Heart right ventricle (tissue), 16 donors: ENCODE data around the gene KHDRBS2. TPM values are rescaled to one million over a fixed set of nuclear protein-coding genes. Genes with fewer than 3 reads are reported as not detected.

Source experiments
- ATAC-seq, 8 donors: fragments of 200-7000 bp; cut with Tn5 transposase; one replicate each; pipeline ENCODE4 v1.9.1; 2020; ENCODE audit warnings: mild to moderate bottlenecking in 8 of 8, moderate library complexity in 8 of 8, moderate number of reproducible peaks in 1 of 8
- DNase-seq, 2 donors: peaks; one replicate each; pipeline ENCODE4 v3.0.0-alpha.2; 2020
- H3K27ac ChIP-seq, 10 donors: fragments of 200-600 bp; sonication (generic) in 2 of 10; one replicate each; pipeline versions ENCODE4 v1.5.0 to v1.8.0; 2020 to 2022; ENCODE audit warnings: mild to moderate bottlenecking in 3 of 10
- H3K27me3 ChIP-seq, 7 donors: fragments of 200-600 bp; one replicate each; pipeline ENCODE4 v1.8.0; 2021 to 2022; ENCODE audit warnings: mild to moderate bottlenecking in 2 of 7
- H3K36me3 ChIP-seq, 9 donors: fragments of 200-600 bp; sonication (generic) in 1 of 9; one replicate each; pipeline versions ENCODE4 v1.5.0 to v1.8.0; 2020 to 2022; ENCODE audit warnings: mild to moderate bottlenecking in 2 of 9
- H3K4me1 ChIP-seq, 9 donors: fragments of 200-600 bp; sonication (generic) in 1 of 9; one replicate each; pipeline versions ENCODE4 v1.5.0 to v1.8.0; 2020 to 2022; ENCODE audit warnings: mild to moderate bottlenecking in 4 of 9
- H3K4me3 ChIP-seq, 10 donors: fragments of 200-600 bp; sonication (generic) in 2 of 10; one replicate each; pipeline versions ENCODE4 v1.5.0 to v1.8.0; 2020 to 2022; ENCODE audit warnings: mild to moderate bottlenecking in 7 of 10, moderate library complexity in 2 of 10
- H3K9me3 ChIP-seq, 11 donors: fragments of 200-600 bp in 10 of 11; sonication (generic) in 2 of 11; one replicate each; pipeline versions ENCODE4 v1.5.0 to v1.8.0; 2013 to 2022; ENCODE audit warnings: mild to moderate bottlenecking in 2 of 11, control low read depth in 1 of 11, moderate library complexity in 1 of 11
- CTCF ChIP-seq, 9 donors: fragments of 200-600 bp; sonication (generic) in 2 of 9; IDR thresholded peaks; one replicate each; pipeline versions ENCODE4 v1.5.0 to v1.8.0; 2021 to 2022; ENCODE audit warnings: antibody characterized with exemption in 9 of 9, mild to moderate bottlenecking in 5 of 9, moderate library complexity in 1 of 9
- WGBS, 2 donors: extraction: QIAGEN DNeasy Blood & Tissue Kit; methylation state at CpG; one replicate each; pipeline ENCODE4 v1.1.7; 2013; ENCODE audit warnings: inconsistent platforms in 1 of 2; 5-methylcytosine and 5-hydroxymethylcytosine counted together
- intact Hi-C, 10 donors: fragments of 100-400 bp; cut with DNase I; formaldehyde crosslinking; loops; one replicate each; pipeline versions ENCODE4 v1.11.1 to v1.14.2; 2022
- polyA plus RNA-seq, 2 donors: library from polyadenylated mRNA; stranded (reverse); fragments of 200-250 nt; gene quantifications; one replicate each; pipeline ENCODE4 v1.2.3, GENCODE V29; 2013
- total RNA-seq, 10 donors: library from RNA; stranded (reverse); fragmentation: NEBNext Ultra II Directional in 3 of 10; extraction: Animal tissue kit (Norgen Biotek cat#: 25700) in 3 of 10; gene quantifications; one replicate each; pipeline versions ENCODE4 v1.2.1 to v1.2.4, GENCODE V29; 2021 to 2023
- donor health status: Arrhythmogenic right ventricular cardiomyopathy.
- donor health status: ischemic (EF 13 %, LVEDD 7.1; RV severe dilation, severe dysfunction).
- donor health status: healthy with polysubstance abuse.
- donor health status: DM: no; HTN: yes; CAD: no.
- donor health status: DM: no; HTN: no; CAD: no.
- donor health status: ischemic (EF 25% LVEDD 6.9; RV normal size, moderate dysfunction).
- donor health status: ischemic (EF 25% LVEDD 5.7; RV mildly dilated, moderate dysfunction).
- donor health status: healthy.
- donor health status: DM: yes; HTN: yes; CAD: no.
- donor health status: Ischemic cardiomyopathy.
- donor health status: ischemic (EF 35%, LVEDD 5.7; RV mildly dilated, moderate dysfunction).
- donor health status: nonischemic (EF 11% LVEDD 7.7; RV severe dilation, severe dysfunction).
- donor health status: DM: yes; HTN: yes; CAD: no.
- donor health status: PGD.
- donor health status: ischemic (EF 29% LVEDD 5.4; RV normal size, mild dysfunction).
- donor health status: nonischemic (EF 23%, LVEDD 6.1; RV moderate dilation, normal function).

The KHDRBS2 gene
- total and polyA plus RNA-seq, 12 donors = 0.09 to 0.15 (median 0.14) TPM; not detected in 9

- intact Hi-C loops = no loop called here
- 87 to 90% methylated on average over 2 of the region's 2 CpGs for WGBS, 2 donors
- ATAC-seq = no peak
These were observed 210.2 kb downstream of the KHDRBS2 start for GRCh38 chr6:62075869-62076268.

GRCh38 chr6:62059901-62060300 is 226.1 kb downstream of the KHDRBS2 start:
- H3K9me3 ChIP-seq = peaks cover 0 to 17% (median 3%) of the 10 kb centered on the region in 11 donors
- H3K27me3 ChIP-seq = no peaks in the 10 kb centered on the region
- ATAC-seq (no peak), DNase-seq (no peak)
- H3K36me3 ChIP-seq = no peaks in the 10 kb centered on the region
- intact Hi-C loops = no loop called here
- 75 to 86% methylated on average over 3 of the region's 3 CpGs for WGBS, 2 donors
- no peaks in the 10 kb centered on the region for H3K4me1 ChIP-seq
- H3K4me3 ChIP-seq = no peak overlapping the region
- H3K27ac ChIP-seq = no peak overlapping the region
- TF ChIP-seq CTCF (IDR thresholded peaks at IDR 0.05) = no peak

More at GRCh38 chr6:62075869-62076268, 210.2 kb downstream of the KHDRBS2 start:
- no peak for TF ChIP-seq CTCF (IDR thresholded peaks at IDR 0.05)
- DNase-seq = no peak
- Histone ChIP-seq H3K9me3 (peaks cover 0 to 40% (median 3%) of the 10 kb centered on the region in 11 donors), H3K4me3 (no peak overlapping the region), H3K27ac (no peak overlapping the region), H3K36me3 (no peaks in the 10 kb centered on the region), H3K4me1 (no peaks in the 10 kb centered on the region), H3K27me3 (no peaks in the 10 kb centered on the region)

GRCh38 chr6:62057300-62057699 is 228.7 kb downstream of the KHDRBS2 start:
- Histone ChIP-seq H3K27me3 (no peaks in the 10 kb centered on the region), H3K36me3 (no peaks in the 10 kb centered on the region), H3K27ac (no peak overlapping the region), H3K9me3 (peaks cover 0 to 26% (median 3%) of the 10 kb centered on the region in 11 donors), H3K4me1 (no peaks in the 10 kb centered on the region), H3K4me3 (no peak overlapping the region)
- ATAC-seq (no peak), DNase-seq (no peak)
- TF ChIP-seq CTCF (IDR thresholded peaks at IDR 0.05) = no peak
- intact Hi-C loops = no loop called here

GRCh38 chr6:62045502-62045901 is 240.5 kb downstream of the KHDRBS2 start:
- Histone ChIP-seq H3K4me1 (no peaks in the 10 kb centered on the region), H3K4me3 (no peak overlapping the region), H3K36me3 (no peaks in the 10 kb centered on the region), H3K27me3 (no peaks in the 10 kb centered on the region), H3K27ac (no peak overlapping the region), H3K9me3 (peaks cover 0 to 3% (median 0%) of the 10 kb centered on the region in 11 donors)
- ATAC-seq (no peak), DNase-seq (no peak)
- TF ChIP-seq CTCF (IDR thresholded peaks at IDR 0.05) = no peak
- WGBS, 2 donors = 81% methylated on average over 2 of the region's 2 CpGs
- intact Hi-C loops = no loop called here
